Measurements from ENCODE around the gene FABP1.

DNA sequence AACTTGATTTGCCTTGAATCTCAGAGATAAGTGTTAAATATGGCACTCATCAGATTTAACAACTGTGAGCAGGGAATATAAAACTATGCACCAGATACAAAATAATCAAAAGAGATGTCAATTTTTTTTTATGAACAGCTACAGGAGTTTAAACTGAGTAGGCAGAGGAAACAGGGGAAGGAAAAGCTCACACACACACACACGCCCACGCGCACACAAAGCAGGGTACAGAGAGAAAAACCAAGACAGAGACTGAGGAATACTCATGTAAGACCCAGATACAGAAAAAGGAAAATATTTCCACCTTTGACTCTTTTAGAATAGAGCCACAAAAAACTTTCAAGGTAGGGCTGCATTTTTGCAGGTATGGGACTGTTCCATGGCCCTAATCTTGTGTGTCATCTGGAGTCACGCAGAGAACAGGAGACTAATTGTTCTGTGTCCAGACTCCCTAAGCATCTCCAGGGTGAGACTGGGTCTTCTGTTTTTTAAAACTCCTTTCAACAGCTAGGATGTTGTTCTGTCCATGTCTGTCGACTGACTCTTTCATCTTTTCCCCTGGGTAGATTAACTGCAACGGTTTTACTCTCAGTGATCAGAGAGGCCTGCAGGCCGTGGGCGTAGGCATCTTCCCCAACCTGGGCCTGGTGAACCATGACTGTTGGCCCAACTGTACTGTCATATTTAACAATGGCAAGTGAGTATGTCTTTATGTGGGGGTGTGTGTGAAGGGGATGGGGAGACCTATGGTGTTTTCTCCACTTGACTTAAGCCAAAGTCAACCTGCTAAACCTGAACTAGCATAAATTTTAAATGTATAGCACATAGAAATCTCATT lies 37.2 kb downstream of the FABP1 start:
- TF ChIP-seq POLR2AphosphoS5 (IDR thresholded peaks at IDR 0.05; ENCODE audit: low read depth, low read length) (no peak), RFX5 (IDR thresholded peaks at IDR 0.05; ENCODE audit: low read length) (no peak), YY1 (IDR thresholded peaks at IDR 0.05; ENCODE audit: low read depth) (no peak), SIN3A (IDR thresholded peaks at IDR 0.05; ENCODE audit: borderline replicate concordance, low read depth, low read length) (no peak), SMC3 (IDR thresholded peaks at IDR 0.05; ENCODE audit: low read depth, low read length) (no peak), EP300 (IDR thresholded peaks at IDR 0.05; ENCODE audit: borderline replicate concordance in 1 of 2, low read depth in 1 of 2, low read length in 1 of 2) (no peak), RCOR1 (IDR thresholded peaks at IDR 0.05; ENCODE audit: low read length) (no peak)
- TF ChIP-seq, protein P1, sequence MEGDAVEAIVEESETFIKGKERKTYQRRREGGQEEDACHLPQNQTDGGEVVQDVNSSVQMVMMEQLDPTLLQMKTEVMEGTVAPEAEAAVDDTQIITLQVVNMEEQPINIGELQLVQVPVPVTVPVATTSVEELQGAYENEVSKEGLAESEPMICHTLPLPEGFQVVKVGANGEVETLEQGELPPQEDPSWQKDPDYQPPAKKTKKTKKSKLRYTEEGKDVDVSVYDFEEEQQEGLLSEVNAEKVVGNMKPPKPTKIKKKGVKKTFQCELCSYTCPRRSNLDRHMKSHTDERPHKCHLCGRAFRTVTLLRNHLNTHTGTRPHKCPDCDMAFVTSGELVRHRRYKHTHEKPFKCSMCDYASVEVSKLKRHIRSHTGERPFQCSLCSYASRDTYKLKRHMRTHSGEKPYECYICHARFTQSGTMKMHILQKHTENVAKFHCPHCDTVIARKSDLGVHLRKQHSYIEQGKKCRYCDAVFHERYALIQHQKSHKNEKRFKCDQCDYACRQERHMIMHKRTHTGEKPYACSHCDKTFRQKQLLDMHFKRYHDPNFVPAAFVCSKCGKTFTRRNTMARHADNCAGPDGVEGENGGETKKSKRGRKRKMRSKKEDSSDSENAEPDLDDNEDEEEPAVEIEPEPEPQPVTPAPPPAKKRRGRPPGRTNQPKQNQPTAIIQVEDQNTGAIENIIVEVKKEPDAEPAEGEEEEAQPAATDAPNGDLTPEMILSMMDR (IDR thresholded peaks at IDR 0.05), result no peak
- TF ChIP-seq, protein P2, sequence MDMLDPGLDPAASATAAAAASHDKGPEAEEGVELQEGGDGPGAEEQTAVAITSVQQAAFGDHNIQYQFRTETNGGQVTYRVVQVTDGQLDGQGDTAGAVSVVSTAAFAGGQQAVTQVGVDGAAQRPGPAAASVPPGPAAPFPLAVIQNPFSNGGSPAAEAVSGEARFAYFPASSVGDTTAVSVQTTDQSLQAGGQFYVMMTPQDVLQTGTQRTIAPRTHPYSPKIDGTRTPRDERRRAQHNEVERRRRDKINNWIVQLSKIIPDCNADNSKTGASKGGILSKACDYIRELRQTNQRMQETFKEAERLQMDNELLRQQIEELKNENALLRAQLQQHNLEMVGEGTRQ (IDR thresholded peaks at IDR 0.05; ENCODE audit: borderline replicate concordance, low read depth, low read length), result no peak
- TF ChIP-seq, protein P3, sequence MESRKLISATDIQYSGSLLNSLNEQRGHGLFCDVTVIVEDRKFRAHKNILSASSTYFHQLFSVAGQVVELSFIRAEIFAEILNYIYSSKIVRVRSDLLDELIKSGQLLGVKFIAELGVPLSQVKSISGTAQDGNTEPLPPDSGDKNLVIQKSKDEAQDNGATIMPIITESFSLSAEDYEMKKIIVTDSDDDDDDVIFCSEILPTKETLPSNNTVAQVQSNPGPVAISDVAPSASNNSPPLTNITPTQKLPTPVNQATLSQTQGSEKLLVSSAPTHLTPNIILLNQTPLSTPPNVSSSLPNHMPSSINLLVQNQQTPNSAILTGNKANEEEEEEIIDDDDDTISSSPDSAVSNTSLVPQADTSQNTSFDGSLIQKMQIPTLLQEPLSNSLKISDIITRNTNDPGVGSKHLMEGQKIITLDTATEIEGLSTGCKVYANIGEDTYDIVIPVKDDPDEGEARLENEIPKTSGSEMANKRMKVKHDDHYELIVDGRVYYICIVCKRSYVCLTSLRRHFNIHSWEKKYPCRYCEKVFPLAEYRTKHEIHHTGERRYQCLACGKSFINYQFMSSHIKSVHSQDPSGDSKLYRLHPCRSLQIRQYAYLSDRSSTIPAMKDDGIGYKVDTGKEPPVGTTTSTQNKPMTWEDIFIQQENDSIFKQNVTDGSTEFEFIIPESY (IDR thresholded peaks at IDR 0.05; ENCODE audit: borderline replicate concordance, low read depth), result no peak
- TF ChIP-seq, protein P4, sequence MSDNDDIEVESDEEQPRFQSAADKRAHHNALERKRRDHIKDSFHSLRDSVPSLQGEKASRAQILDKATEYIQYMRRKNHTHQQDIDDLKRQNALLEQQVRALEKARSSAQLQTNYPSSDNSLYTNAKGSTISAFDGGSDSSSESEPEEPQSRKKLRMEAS (IDR thresholded peaks at IDR 0.05; ENCODE audit: low read depth), result no peak
- TF ChIP-seq, protein P5, sequence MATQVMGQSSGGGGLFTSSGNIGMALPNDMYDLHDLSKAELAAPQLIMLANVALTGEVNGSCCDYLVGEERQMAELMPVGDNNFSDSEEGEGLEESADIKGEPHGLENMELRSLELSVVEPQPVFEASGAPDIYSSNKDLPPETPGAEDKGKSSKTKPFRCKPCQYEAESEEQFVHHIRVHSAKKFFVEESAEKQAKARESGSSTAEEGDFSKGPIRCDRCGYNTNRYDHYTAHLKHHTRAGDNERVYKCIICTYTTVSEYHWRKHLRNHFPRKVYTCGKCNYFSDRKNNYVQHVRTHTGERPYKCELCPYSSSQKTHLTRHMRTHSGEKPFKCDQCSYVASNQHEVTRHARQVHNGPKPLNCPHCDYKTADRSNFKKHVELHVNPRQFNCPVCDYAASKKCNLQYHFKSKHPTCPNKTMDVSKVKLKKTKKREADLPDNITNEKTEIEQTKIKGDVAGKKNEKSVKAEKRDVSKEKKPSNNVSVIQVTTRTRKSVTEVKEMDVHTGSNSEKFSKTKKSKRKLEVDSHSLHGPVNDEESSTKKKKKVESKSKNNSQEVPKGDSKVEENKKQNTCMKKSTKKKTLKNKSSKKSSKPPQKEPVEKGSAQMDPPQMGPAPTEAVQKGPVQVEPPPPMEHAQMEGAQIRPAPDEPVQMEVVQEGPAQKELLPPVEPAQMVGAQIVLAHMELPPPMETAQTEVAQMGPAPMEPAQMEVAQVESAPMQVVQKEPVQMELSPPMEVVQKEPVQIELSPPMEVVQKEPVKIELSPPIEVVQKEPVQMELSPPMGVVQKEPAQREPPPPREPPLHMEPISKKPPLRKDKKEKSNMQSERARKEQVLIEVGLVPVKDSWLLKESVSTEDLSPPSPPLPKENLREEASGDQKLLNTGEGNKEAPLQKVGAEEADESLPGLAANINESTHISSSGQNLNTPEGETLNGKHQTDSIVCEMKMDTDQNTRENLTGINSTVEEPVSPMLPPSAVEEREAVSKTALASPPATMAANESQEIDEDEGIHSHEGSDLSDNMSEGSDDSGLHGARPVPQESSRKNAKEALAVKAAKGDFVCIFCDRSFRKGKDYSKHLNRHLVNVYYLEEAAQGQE (IDR thresholded peaks at IDR 0.05; ENCODE audit: low read depth, low read length), result no peak

Data from SK-N-SH (cell line).